T-helper 22 cell (primary cell): ENCODE results near the gene ARHGEF2.

ENCODE experiments used
- DNase-seq: peaks from one replicate; pipeline ENCODE4 v3.0.0-alpha.2; 2020; ENCODE audit warnings: low read depth

The ARHGEF2 gene

DNA sequence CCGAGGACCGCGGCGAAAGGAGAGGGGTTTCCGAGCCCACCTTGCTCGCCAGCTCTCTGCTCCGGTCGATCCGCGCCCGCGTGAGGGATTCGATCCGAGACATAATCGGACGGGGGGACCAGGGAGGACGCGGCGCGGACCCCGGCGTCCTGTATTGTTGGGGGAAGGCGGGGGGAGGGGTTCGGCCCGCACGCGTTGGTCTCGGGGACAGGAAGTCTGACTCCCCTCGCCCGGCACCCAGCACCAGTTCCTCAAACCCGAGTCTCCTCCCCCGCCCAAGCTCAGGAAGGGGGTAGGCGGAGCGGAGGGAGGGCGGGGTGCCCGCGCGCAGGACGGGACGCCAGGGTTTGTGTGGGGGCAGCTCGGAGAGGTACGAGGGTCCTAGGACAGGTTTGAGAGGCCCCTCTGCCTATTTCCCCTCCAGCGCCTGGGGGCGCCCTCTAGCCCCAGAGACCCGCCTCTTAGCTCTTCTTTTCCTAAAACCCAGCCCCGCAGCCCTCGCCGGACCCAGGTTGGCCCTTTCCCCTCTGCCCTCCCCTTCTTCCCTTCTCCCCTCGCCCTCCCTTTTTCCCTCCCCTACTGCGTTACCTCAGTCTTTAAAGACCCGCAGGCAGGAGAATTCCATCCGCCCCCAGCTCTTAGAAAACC, at the start of gene ARHGEF2:
ARHGEF2 (minus strand) TSS at position 223 of the 648 bp plus-strand sequence; CDS start at position 103, 120 bp downstream.
- peak; percentile 68 for DNase-seq

DNA sequence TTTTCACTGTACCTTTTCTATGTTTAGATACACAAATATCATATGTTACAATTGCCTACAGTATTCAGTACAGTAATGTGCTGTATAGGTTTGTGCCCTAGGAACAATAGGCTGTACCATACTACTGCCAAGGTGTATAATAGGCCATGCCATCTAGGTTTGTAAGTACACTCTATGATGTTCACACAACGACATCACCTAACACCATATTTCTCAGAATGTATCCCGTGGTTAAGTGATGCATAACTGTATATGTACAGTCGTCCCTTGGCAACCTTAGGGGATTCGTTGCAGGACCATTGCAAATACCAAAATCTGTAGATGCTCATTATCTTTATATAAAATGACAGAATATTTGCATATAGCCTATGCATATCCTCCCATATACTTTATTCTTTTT, 48.2 kb upstream of the ARHGEF2 start:
- DNase-seq = no peak

DNA sequence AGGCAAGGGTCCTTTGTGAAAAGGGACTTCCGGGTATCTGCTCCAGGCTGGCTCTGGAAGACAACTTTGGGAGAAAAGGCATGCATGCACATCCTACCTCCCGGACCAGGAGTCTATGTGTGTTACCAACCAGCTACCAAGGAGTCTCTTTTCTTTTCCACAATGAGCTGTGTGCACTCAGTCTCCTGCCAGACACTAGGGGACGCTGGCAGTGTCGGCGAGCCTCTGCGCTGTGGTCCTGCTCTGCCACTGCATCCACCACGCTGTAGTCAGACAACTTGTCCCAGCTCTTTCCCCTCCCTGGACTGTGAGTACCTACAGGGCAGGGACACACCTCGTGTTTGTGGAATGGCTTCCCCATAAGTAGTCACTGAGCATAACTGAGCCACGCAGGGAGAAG, 47.5 kb upstream of the ARHGEF2 start:
- no peak for DNase-seq

DNA sequence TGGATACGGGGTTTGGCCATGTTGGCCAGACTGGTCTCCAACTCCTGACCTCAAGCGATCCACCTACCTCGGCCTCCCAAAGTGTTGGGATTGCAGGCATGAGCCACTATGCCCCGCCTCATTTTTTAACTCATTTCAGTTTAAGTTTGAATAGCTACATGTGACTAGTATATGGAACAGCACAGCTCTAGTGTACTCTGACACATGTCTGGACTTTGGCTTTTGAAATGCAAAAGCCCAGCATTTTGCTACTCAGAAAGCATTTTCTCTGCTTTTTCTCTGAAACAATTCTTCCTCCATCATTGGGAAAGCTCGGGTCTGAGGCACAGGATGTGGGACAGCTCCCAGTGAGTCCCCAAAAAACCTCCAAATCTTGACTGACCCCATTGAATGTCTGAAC, 46.5 kb upstream of the ARHGEF2 start:
- DNase-seq = no peak

DNA sequence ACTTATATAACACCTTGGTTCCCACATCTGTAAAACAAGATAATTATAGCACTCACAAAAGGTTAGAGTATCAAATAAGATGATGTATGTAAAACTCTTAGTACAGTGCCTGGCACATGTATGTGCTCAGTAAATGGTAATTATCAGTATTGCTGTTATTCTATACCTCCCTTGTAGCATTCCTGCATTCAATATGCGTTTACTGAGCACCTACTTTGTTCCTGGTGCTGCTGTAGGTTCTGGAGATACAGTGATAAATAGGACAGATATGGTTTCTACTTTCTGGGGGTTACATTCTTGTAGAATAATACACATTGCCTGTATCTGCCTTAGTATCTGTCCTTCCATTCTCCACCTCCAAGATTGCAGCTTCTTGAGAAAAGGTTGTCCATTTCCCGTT, 43.6 kb upstream of the ARHGEF2 start:
- no peak for DNase-seq

GRCh38 chr1:156021093-156021428, 42.7 kb upstream of the ARHGEF2 start:
- DNase-seq = no peak

- peak; percentile 79 for DNase-seq
Observed at GRCh38 chr1:156020293-156021092, 42.1 kb upstream of the ARHGEF2 start, which contains the start of gene SSR2. SSR2 (minus strand) TSS chr1:156020951; CDS start chr1:156020167, 784 bp downstream.

- DNase-seq = no peak
Observed at GRCh38 chr1:156019946-156020292, 41.6 kb upstream of the ARHGEF2 start.

GRCh38 chr1:156014829-156015228, 36.5 kb upstream of the ARHGEF2 start:
- DNase-seq = no peak

GRCh38 chr1:156012051-156012817, 33.9 kb upstream of the ARHGEF2 start:
- DNase-seq = no peak

GRCh38 chr1:156009404-156009803, 31.1 kb upstream of the ARHGEF2 start:
- no peak for DNase-seq

DNA sequence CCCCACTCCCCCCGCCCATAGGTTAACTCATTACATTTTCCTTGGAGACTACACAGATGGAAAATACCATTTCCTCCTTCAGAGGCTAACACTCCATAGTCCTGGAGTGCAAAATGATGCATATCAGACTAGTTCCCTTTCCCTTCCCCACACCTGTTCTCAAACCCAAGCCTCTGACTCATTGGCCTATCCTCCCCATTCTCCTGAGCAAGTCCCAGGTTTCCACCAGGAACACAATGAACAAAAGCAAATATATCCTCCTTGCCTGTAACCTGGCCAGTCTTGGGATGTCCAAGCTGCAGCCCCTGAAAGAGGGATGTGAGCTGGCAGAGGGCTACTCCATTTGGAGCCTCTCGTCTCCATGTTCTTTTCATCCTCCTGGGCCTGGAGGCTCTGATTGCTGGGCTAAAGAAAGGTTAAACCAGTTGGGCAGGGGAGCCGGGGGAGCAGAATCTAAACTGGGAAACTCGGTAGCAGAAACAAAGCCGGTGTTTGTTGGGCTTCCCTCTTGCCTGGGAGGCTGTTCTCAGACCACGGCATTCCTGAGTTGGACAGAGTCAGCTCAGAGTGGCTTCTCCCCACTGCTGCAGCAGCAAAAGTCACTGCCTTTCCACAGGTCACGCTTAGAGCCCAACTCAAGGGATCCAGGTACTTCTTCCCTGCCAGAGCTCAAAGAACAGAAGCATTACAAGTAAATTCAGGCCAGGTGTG, 28.5 kb upstream of the ARHGEF2 start:
- no peak for DNase-seq

- DNase-seq = no peak
Observed at GRCh38 chr1:156004843-156005584, 26.7 kb upstream of the ARHGEF2 start.

DNA sequence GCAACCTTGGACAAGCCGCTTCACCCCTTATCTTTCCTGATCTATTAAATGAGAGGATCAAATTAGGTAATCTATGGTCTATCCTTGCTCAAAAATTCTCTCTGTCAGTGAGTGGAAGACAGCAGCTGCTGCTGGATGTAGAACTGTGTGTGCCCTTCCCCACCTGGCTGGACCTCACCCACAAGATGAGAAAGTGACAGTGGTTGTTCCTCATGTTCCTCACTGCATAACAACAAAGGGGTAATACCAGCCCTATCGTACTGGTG, 25.5 kb upstream of the ARHGEF2 start:
- no peak for DNase-seq

- no peak for DNase-seq
Observed at GRCh38 chr1:156002188-156002911, 24.0 kb upstream of the ARHGEF2 start.

- DNase-seq = no peak
Observed at GRCh38 chr1:156001662-156002171, 23.4 kb upstream of the ARHGEF2 start.

GRCh38 chr1:156001021-156001661, 22.8 kb upstream of the ARHGEF2 start:
- no peak for DNase-seq

GRCh38 chr1:155999964-156000363, 21.6 kb upstream of the ARHGEF2 start:
- DNase-seq = no peak

DNA sequence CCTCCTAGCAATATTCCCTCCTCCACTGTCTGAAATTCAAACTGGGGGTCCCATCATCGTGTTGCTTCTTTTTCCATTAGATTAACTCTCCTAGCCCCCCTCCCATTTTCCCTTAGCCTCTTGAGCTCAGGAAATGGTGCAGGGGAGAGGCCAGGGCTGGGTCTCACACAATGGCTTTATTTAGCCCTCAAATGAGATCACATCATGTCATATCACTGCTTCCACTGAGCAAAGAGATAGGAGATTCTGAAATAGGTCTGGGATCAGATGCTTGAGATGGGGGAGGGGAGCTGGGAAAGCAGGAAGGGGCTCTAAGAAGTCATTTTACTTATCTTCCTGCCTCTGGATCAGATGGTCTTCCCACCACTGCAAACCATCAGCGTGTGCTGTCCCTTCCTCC, 17.8 kb upstream of the ARHGEF2 start:
- DNase-seq = no peak

GRCh38 chr1:155993595-155993994, 15.2 kb upstream of the ARHGEF2 start:
- no peak for DNase-seq
